ENCODE data around the gene GALNTL6. TPM values are rescaled to one million over a fixed set of nuclear protein-coding genes. Genes with fewer than 3 reads are reported as not detected.

GALNTL6 gene
- total RNA-seq, 1 donor from 2014 or later: 0.34 TPM

DNA sequence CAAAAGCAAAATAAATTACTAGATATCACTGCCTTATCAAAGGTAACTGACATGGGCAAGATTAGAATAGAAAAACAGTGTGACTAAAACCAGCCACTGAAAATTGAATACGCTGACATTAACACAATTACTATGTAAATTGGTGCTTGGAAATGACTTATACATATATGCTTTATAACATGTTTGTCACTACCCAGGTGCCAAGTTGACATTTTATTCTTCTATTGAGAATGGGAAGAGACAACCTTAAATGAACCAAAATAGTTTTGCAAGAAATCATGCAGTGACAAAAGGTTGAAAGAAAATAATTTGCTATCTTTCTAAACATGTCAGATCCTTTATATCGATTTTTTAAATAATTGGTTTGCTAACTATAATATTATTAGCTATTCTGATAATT lies 510.1 kb downstream of the GALNTL6 start:
- H3K36me3 Mint-ChIP-seq (ENCODE audit: unreplicated experiment): no peaks in the 10 kb centered on the region
- DNase-seq: no peak
- no peaks in the 10 kb centered on the region for H3K27me3 Mint-ChIP-seq (ENCODE audit: unreplicated experiment)
- no peak overlapping the region for H3K4me3 Mint-ChIP-seq (ENCODE audit: unreplicated experiment)
- no peak overlapping the region for H3K27ac Mint-ChIP-seq (ENCODE audit: unreplicated experiment)
- TF ChIP-seq, protein P1, sequence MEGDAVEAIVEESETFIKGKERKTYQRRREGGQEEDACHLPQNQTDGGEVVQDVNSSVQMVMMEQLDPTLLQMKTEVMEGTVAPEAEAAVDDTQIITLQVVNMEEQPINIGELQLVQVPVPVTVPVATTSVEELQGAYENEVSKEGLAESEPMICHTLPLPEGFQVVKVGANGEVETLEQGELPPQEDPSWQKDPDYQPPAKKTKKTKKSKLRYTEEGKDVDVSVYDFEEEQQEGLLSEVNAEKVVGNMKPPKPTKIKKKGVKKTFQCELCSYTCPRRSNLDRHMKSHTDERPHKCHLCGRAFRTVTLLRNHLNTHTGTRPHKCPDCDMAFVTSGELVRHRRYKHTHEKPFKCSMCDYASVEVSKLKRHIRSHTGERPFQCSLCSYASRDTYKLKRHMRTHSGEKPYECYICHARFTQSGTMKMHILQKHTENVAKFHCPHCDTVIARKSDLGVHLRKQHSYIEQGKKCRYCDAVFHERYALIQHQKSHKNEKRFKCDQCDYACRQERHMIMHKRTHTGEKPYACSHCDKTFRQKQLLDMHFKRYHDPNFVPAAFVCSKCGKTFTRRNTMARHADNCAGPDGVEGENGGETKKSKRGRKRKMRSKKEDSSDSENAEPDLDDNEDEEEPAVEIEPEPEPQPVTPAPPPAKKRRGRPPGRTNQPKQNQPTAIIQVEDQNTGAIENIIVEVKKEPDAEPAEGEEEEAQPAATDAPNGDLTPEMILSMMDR (IDR thresholded peaks at IDR 0.05; ENCODE audit: partially characterized antibody, unreplicated experiment): no peak
- H3K4me1 Mint-ChIP-seq (ENCODE audit: low read depth, unreplicated experiment): no peaks in the 10 kb centered on the region
- H3K9me3 Mint-ChIP-seq (ENCODE audit: unreplicated experiment): no peaks in the 10 kb centered on the region

DNA sequence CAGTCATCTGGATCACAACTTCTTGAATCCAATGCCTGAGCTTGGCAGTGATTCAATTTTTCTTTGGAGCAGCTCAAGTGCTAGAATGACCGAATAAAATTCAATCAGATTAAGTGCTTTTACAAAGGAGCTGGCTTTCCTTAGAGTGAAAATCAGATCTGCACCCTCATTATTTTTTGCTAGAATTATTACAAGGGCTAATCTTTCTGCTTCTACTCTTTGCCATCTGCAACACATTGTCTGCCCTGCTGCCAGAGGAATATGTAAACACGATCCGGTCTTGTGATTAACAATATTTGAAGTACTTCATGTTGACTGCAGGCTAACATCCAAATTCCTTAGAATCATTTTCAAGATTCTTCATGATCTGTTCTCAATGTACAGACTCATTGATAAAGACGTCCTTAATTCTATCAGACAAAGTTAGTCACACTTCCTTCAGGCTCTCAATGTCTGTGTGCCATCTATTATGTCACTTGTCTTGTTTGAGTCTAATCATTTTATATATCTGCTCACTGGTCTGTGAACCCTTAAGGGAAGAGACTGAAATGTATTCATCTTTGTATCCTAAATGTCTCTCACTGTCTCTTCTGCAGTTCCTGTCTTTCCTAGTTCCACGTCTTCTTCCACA lies 531.2 kb downstream of the GALNTL6 start:
- Mint-ChIP-seq H3K36me3 (ENCODE audit: unreplicated experiment) (no peaks in the 10 kb centered on the region), H3K4me3 (ENCODE audit: unreplicated experiment) (no peak overlapping the region), H3K27me3 (ENCODE audit: unreplicated experiment) (no peaks in the 10 kb centered on the region), H3K4me1 (ENCODE audit: low read depth, unreplicated experiment) (no peaks in the 10 kb centered on the region), H3K9me3 (ENCODE audit: unreplicated experiment) (no peaks in the 10 kb centered on the region), H3K27ac (ENCODE audit: unreplicated experiment) (no peak overlapping the region)
- TF ChIP-seq, protein P1 (IDR thresholded peaks at IDR 0.05; ENCODE audit: partially characterized antibody, unreplicated experiment): no peak
- DNase-seq: no peak

DNA sequence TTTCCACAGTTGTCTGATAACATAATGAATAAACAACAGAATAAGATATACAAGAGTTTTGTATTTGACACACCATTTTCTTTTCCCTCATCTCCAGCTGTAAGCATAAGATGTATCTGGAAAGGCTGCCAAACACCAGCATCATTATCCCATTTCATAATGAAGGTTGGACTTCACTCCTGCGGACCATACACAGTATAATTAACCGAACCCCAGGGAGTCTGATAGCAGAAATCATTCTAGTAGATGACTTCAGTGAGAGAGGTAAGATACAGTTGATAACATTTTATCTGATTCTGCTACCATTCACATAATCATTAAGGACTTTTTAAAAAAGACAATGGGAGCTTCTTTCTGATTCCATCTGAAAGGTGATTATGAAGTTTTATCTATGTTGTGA lies 535.2 kb downstream of the GALNTL6 start:
- no peak for DNase-seq
- H3K9me3 Mint-ChIP-seq (ENCODE audit: unreplicated experiment): no peaks in the 10 kb centered on the region
- TF ChIP-seq, protein P1 (IDR thresholded peaks at IDR 0.05; ENCODE audit: partially characterized antibody, unreplicated experiment): no peak
- no peaks in the 10 kb centered on the region for H3K36me3 Mint-ChIP-seq (ENCODE audit: unreplicated experiment)
- H3K27me3 Mint-ChIP-seq (ENCODE audit: unreplicated experiment): no peaks in the 10 kb centered on the region
- no peak overlapping the region for H3K4me3 Mint-ChIP-seq (ENCODE audit: unreplicated experiment)
- no peaks in the 10 kb centered on the region for H3K4me1 Mint-ChIP-seq (ENCODE audit: low read depth, unreplicated experiment)
- H3K27ac Mint-ChIP-seq (ENCODE audit: unreplicated experiment): no peak overlapping the region

DNA sequence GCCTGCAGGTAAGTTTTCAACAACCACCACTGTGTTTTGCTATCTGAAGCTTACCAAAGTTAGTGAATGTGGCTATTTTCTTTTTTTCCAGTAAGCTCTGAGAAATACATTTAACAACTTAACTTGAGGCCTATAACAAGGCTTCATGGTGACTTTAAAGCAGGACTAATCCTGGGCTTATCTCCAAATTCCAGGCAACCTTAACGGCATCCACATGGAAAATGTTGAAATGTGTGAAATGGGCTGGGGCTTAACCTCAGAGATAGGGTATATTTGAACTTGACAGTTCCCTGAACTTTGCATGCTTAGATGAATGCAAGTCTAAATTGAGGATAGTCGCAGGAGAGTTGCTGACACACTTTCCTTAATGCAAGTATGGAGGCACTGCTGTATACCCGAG lies 539.2 kb downstream of the GALNTL6 start:
- Mint-ChIP-seq H3K4me1 (ENCODE audit: low read depth, unreplicated experiment) (no peaks in the 10 kb centered on the region), H3K4me3 (ENCODE audit: unreplicated experiment) (no peak overlapping the region), H3K27me3 (ENCODE audit: unreplicated experiment) (no peaks in the 10 kb centered on the region), H3K36me3 (ENCODE audit: unreplicated experiment) (no peaks in the 10 kb centered on the region), H3K27ac (ENCODE audit: unreplicated experiment) (no peak overlapping the region), H3K9me3 (ENCODE audit: unreplicated experiment) (no peaks in the 10 kb centered on the region)
- DNase-seq: no peak
- TF ChIP-seq, protein P1 (IDR thresholded peaks at IDR 0.05; ENCODE audit: partially characterized antibody, unreplicated experiment): no peak

DNA sequence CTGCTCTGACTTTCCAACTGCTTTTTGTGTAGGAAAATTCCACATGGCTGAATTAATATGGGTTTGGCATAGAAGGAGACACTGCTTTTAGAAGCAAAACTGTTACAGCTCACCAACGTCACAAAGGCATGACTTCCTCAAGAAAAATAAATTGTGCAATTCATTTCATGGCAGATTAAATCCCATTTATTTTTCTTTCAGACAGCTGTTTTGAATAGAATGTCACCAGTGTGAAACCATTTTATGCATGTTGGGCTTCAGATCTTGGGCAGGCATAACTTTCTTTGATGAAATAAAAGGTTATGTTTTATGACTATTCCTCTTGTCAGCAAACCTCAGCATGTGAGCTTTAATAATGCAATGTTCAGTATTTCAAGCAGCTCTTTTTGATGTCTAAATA lies 542.8 kb downstream of the GALNTL6 start:
- H3K27ac Mint-ChIP-seq (ENCODE audit: unreplicated experiment): no peak overlapping the region
- no peaks in the 10 kb centered on the region for H3K4me1 Mint-ChIP-seq (ENCODE audit: low read depth, unreplicated experiment)
- H3K4me3 Mint-ChIP-seq (ENCODE audit: unreplicated experiment): no peak overlapping the region
- no peaks in the 10 kb centered on the region for H3K9me3 Mint-ChIP-seq (ENCODE audit: unreplicated experiment)
- no peaks in the 10 kb centered on the region for H3K36me3 Mint-ChIP-seq (ENCODE audit: unreplicated experiment)
- no peaks in the 10 kb centered on the region for H3K27me3 Mint-ChIP-seq (ENCODE audit: unreplicated experiment)
- TF ChIP-seq, protein P1 (IDR thresholded peaks at IDR 0.05; ENCODE audit: partially characterized antibody, unreplicated experiment): no peak
- no peak for DNase-seq

Data from glutamatergic neuron (in vitro differentiated cells).